Measurements from ENCODE around the gene HAPLN3.

HAPLN3 gene

DNA sequence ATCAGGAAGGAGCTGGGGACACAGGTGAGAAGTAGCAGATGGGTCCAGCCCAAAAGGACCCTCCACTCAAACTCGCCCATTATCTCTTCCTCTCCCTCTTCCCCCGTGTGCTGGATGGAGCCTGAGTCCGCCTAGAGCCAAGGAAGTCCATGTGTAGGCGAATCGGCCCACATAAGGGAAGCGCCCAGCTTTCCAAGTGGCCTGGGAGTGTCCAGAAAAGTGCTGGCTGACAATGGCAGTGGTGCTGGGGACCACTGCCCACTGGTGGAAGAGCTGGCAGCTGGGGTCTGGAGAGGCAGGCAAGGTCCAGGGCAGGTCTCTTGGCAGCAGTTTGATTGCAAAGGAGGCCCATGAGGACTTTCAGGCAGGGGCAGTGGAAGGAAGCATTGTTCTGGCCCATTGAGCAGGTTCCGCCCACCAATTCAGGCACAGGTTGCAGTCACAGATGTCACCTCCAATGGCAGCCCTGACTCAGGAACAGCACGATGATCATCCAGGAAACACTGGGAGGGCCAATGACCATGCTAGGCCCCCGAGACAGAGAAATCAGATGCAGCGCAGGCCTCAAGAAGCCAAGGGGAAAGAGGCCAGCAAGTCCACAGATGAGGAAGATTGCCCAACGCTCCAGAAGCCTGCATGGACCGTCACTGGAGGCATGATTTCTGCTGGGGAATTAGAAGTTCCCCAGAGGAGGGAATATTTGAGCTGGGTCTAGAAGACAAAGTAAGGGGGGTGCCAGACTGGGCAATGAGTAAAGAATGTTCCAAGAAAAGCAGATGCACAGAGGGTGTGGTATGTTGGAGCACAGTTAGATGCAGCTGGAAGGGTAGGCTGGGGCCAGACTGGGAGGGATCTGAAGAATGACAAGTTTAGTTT, 14.8 kb upstream of the HAPLN3 start:
- no peak for DNase-seq

DNA sequence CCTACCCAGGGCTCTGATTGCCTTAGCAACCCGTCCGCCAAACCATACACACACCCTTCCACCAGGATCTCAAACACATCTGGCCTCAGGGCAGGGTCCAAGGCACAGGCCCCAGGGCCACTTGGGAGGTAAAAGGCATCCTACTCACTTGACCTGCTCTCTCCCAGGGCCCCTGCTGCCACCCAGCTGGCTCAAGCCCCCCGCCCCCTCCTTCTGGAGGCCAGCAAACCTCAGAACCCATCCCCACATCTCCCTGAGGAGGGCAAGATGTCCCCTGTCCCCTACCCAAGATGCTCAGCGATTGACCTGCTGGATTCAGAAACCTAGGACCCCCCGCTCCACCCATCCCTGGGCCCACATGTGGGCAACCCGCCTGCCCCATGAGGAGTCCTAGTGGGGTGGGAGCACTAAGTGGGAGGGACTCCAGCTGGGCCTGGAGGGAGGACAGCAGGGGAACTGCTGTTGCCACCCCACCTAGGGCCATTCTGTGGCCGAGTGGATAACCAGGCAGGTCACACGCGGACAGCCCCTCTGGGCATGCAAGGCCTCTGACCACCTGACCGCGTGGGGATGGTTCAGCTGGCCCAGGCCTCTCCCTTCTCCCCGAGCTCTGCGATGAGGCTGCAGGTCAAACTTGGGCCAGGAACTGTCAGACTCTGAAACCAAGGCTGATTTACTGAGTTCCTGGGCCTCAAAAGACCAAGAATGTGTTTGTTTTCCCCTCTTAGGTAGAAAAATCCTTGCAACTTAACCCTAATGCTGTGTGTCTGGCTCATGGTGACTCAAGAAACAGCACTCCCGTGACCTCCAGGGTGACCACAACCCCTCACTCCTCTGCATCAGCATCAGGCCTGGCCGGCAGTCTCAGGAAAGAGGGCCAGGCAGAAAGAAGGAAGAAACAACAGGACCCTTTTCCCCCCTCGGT, 13.6 kb upstream of the HAPLN3 start:
- no peak for DNase-seq

DNA sequence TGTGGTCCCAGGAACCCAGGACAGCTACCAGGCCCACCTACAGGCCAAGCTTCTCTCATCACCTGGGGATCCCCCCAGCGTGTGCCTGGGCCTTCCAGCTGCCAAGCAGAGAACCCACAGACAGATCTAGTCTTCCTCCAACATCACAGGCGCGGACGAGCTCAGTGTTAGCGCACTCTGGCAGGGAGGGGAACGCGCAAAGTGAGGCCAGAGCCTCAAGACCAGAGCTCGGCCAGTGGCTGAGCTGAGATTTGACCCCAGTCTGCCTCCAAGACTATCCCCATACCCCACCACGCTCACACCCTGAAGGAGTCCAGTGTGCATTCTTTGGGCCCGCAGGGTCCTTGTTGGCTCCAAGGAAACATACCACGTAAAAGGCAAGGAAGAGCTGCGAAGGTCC, 12.8 kb upstream of the HAPLN3 start:
- no peak for DNase-seq

DNA sequence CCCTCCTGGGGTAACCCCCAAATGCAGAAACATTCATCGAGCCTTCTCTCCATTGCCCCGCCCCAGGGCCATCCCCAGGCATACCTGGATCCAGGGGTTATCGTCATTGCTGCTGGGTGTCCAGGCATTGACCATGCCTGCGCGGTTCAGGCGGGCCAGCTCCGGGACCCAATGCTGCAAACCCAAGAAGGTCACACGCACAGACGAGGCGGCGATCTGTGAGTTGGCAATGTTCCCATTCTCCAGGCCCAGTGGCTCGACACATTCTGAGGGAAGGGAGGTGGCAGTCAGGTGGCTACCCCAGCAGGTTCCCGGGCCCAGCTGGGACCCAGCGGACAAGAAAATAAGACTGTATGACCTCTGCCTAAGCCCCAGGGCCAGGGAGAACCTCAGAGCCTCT, 11.8 kb upstream of the HAPLN3 start:
- DNase-seq: no peak

DNA sequence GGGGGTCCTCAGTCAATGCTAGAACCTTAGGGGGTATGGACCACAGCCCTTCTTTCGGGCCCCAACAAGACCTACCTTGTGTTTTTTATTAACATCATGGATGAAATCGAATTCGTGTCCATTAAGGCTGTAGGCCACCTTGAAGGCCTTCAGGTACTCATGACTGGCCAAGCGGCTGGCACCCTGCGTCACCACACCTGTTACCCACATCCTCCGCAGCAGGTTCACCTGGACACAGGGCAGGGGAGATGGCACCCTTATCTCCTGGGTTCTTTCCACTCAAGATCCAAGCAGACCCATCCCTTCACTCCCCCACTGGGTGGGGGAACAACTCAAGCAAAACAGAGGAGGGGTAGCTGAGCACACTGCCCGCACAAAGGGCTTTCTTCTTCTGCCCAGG, 11.2 kb upstream of the HAPLN3 start:
- no peak for DNase-seq

DNA sequence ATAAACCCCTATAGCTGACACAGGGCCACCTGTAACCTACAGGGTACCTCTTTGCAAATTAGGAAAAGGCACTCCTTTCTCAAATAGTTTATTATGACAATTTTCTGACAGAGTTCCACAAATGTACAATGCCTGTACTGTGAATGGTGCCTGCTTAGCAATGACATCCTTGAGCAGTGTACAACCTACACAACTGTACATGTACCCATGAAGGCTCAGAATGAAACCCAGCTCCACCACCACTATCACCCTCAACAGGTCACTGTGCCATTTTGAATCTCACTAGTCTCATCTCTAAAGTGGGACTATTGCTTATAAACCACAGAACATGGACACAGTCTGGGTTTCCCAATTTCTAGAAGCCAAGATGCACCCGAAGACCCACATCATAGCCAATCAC, 10.8 kb upstream of the HAPLN3 start:
- no peak for DNase-seq

DNA sequence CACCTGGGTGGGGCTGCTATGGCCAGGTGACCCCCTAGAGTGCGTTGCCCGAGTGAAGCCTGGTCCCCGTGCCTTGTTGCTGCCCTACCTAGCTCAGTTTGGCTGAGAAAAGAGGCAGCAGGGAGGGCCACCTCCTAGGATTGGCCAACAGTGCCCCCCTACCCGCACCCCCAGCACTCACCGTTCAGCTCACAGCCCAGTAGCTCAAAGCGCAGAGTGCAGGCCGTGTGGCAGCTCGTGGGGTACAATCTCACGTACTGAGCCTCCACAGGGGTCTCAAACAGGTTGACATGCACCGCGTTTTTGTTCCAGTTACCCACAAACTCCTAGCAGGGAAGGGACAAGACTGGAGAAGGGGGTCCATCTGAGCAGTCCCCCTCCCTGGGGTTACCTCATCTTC, 10.2 kb upstream of the HAPLN3 start:
- DNase-seq: no peak

DNA sequence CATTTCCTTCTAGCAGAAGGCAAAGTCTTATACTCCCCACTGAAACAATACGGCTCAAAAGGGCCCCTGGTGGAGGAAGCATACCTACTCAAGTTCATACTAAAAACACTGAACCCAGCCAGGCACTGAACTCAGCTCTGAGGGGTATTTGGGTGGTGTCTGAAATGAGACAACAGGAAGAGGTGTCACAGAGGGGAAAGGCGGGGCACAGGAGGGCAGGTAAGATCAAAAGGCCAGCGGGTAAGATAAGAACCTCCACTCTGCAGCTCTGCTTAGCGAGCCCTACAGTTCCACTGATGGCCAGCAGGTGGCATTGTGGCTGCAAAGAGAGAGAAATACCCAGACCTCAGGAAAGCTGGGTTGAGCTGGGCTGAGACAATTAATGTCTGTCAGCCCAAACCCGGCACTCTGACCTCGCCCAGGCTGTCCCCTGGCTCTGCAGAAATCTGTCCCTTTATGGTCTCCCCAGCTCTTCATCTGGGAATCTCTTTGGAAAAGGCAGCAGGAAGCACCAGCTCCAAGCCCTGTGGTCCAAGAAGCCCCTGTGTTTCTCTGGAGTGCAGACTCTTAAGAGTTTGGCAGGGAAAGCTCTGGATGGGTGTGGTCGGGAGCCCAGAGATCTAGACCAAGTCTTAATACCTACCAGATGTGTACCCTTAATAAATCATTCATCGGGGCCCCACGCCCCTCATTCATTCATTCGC, 9.4 kb upstream of the HAPLN3 start:
- DNase-seq: peak; percentile 28

DNA sequence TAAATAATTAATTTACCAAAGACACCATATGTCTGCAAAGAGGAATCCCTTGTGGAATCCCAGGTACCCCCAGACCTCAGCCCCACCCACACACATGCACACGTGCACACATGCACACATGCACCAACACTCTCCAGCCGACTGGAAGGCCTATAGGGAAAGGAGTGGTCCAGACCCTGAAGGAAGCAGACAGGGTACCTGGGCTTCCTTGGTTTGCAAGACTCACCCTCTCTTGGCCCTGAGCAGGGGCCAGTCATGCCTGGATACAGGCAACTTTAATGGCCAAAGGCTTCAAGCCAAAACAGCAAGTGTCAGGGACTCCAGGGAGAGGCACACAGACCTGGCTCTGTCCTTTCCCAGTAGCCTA, 8.9 kb upstream of the HAPLN3 start:
- no peak for DNase-seq

DNA sequence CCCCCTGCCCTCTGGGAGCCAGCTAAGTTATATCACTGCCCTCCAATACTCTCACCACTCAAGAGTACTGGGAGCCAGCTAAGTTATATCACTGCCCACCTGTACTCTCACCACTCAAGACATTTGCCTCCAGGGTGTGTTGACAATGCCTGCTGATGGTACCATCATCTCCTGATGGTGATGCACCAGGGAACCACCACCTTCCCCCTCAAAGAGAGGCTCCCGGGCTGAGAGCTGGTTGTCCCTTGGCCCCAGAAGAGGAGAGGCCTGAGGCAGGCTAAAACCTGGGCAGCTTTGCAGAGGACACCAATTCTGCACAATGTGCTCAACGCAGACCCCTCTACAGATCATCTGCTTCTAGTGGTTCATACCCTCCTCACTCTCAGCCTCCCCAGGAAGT, 7.5 kb upstream of the HAPLN3 start:
- no peak for DNase-seq

DNA sequence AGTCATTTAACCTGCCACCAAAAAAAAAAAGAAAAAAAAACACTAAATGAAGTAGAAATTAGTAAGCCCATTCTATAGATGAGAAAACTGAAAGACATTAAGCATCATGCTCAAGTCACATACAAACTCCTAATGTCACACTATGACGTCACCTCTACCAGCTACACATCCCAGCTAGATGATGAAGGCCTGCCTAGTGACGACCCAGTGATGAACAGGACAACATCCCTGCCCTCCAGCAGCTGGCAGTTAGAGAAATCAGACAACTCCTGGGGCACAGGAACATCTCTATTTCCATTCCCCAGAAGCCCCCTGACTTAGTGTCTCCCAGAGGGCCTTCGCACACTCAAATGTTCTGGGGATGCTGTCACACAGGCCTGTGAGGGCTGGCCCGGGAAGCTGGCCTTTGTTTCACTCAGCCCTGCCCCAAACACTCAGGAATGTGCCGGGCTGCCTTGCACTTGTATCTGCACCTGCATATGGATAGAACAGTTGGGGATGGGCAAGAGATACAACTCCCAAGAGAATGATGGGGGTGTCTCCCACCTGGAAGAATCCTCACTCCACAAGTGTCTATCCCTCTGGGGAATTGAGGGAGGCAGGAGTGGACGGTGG, 7.0 kb upstream of the HAPLN3 start:
- DNase-seq: no peak

DNA sequence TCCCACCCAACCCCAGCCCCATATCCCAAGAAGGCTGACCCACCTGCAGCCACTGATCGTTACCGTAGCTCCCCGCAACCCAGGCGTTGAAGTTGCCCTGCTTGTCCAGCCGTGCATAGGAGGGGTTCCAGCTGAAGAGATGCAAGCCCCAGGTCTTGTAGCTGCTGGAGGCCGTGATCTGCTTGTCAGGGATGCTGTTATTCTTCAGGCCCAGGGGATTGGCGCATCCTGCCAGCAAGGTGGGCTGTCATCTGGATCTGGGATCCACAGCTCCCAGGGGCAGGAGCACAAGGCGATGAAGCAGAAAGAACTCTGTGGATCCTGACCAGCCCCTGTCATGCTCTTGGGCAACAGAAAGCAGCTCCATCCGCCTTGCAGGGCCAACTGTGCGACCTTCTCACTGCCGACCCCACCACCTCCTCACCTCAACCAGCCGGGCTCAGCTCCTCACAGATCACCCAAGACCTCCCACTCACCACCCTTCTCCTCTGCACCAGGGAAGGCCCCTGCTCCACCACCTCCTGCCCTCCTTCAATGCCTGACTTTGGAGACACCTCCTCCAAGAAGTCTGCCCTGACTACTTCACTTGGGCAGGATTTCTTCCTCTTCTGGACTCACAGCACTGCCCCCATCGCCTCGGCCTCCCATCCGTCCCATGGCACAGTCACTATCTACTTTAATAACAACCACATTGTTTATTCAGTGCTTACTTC, 6.3 kb upstream of the HAPLN3 start:
- no peak for DNase-seq

DNA sequence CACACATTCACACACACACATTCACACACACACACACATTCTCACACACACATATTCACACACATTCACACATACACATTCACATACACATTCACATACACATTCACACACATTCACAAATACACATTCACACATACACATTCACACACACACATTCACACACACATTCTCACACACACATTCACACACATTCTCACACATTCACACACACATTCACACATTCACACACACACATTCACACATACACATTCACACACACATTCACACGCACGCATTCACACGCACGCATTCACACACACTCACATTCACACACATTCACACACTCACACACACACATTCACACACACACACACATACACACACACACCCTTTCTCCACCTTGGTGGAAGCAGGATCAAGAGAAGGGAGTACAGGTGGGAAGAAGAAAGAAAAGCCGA, 5.7 kb upstream of the HAPLN3 start:
- DNase-seq: no peak

DNA sequence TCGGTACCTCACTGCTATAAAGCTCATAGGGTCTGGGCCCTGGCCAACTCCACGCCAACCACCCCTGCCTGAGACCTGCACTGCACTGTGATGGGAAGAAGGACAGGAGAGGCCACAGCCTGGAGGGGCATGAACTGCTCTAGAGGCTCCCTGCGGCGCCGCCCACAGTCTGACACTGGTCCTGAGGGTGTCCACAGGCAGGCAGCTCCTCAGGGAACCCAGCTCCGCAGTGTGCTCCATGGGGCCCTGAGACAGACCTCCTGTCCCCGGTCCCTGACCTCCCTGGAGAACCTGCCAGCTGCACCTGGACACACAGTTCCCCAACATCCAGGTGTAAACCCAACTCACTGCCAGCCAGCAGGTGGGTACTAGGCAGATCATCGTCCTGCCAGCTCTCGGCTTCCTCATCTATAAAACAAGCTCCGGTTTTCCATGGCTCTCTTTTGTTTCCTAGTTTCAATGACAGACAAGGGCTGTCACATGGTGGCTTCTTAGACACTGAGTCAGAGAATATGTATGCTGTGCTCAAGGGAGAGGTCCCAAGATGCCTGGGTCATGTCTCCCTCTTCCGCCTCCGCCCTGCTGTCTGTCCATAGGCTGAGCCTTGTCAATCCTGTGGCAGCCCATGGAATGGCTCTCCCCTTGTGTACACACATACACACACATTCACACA, 5.1 kb upstream of the HAPLN3 start:
- DNase-seq: no peak

DNA sequence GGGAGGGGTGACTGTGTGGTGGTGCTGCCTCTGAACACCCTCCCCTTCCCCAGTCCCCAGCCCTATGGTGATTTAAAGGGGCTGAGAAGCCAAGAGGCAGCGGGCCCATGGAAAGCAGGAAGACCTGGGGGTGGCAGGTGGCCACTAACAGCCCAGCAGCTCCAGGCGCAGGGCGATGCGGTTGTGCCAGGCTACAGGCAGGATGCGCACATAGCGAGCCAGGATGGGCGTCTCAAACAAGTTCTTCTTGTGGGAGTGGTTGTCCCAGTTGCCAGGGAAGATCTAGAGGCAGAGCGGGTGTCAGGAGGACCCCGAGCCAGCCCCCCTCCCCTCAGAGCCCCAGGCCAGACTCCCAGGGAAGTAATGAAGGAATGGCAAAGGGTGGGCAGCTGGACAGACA, 3.9 kb upstream of the HAPLN3 start:
- DNase-seq: no peak

DNA sequence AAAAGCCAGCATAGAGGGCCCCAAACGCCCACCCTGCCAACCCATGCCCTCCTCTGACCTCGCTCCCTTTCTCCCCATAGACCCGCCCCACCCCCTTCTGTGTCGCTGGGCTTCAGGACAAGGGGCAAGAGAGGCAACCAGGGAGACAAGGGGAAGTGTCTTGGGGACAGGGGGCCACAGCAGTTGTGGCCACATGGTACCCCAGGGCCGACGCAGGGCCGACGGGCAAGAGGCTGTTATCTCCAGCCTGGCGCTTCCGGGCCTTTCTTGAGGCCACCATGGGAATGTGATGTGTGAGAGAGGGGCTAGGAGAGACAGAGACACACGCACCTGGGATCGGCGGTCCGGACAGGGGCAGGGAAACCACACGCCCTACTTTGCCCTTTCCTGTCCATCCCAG, 3.4 kb upstream of the HAPLN3 start:
- no peak for DNase-seq

DNA sequence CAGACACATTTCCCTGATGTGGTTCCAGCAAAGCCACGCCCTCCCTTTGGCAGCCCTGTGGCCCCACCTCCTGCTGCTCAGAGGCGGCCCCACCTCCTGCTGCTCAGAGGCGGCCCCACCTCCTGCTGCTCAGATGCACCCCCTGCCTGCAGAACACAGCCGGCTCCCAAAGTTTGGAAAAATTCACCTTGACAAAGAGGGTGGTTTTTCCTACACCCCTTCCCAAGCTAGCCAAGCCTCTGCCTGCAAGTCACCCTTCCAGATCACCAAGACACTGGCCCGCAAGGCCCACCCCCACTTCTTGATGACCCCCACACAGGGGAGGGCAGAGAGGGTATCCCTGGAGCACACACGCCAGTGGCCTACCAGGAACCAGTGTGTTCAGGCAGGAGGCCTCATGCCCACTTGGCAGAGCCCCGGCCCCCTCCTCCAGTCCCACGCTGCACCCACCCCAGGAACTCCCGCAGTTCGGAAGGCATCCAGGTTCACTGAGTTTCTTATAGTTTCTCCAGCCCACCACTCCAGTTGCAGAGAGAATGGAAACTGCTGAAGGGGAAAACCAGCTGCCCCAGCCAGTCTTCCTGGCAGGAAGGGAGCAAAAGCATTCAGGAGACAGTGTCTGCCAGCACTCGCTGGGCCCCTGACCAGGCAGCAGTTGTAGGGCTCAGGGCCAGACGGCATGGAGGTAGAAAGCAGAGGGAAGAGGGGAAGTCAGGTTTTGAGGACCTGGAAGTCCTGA, 2.3 kb upstream of the HAPLN3 start:
- no peak for DNase-seq

DNA sequence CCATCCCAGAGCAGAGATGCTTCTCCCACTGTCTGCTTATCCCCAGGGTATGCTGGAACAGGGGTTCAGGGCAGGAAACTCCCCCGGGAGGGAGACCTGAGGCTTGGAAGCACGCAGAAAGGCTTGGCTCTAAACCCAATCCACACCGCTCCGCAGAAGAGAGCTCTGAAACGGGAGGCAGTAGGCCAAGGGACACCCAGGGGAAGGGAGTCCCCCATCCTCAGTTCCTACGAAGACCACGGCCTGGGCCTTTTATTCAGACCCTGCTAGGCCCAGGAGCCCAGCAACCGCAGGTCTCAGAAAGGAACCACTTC, 1.8 kb upstream of the HAPLN3 start:
- no peak for DNase-seq

DNA sequence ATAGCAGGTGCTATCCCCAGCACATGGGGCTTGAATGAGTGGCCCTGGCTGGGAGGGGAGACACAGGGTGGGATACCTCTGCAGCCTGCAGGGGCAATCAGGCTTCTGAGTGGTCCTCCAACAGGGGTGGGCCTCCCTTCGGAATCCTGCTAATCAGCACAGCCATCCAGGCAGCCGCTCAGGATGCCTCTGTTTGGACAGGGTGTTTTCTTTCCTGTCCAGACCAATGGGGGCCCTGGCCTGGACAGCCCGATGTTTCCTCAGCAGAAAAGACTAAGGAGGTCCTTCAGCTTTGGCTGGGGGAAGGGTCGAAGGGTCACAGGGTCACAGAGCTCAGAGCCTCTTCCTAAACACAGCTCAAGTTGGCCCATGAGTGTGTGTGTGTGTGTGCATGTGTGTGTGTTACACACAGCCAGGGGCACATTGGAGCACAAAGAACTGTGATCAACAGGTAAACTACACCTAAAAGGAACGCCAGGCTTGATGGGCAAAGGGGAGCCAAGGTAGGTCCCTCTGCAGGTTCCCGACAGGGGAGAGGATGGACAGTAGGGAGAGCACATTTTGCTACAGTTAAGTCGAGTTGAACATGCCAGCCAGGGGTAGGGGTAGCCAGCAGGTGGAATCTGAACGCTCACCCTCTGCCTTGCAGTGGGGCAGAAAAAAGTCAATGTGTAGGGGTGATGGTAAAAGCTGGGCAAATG, 1.1 kb upstream of the HAPLN3 start:
- no peak for DNase-seq

DNA sequence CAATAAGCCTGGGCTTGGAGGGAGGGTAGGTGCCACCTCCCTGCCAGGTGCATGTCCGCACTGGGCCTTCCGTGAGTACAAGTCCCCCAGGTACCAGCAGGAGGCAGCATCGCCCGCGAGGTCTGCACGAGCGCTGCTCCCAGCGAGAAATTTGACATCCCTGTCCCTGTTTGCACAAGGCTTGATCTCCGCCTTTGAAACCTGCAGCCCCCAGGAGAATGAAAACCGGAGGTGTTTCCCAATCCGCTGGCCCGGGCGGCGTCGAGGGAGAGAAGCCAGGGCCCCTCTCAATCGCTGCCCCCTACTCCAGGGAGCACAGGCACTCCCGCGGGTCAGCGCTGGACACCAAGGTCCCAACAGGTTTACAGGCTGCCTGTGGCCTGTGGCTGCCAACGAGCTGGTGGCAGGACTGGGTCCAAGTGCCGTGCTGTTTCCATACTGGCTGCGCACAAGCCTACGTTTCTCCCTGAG, 961 bp downstream of the HAPLN3 start:
- no peak for DNase-seq

Measured in NCI-H1417 treated with DMSO at 0.1 percent for 48 hours (cell line).